KMS-11 (cell line): ENCODE measurements around the gene CDH4.

ENCODE experiments used
- H2AFZ ChIP-seq: fragments of 200-600 bp; sonication (generic); 2 replicates; pipeline ENCODE4 v1.6.1; 2016; ENCODE audit warnings: antibody characterized with exemption, mixed run types, low read depth
- H3K27ac ChIP-seq: fragments of 200-600 bp; sonication (generic); 2 replicates; pipeline ENCODE4 v1.6.1; 2016; ENCODE audit warnings: mild to moderate bottlenecking, mixed run types
- H3K27me3 ChIP-seq: fragments of 200-600 bp; sonication (generic); 2 replicates; pipeline ENCODE4 v1.6.1; 2017; ENCODE audit warnings: mild to moderate bottlenecking, low read depth, mixed run types, moderate library complexity; ENCODE audit not compliant: insufficient read depth
- H3K36me3 ChIP-seq: fragments of 200-600 bp; sonication (generic); 2 replicates; pipeline ENCODE4 v1.6.1; 2017; ENCODE audit warnings: mild to moderate bottlenecking, mixed run types; ENCODE audit not compliant: insufficient read depth
- H3K4me1 ChIP-seq: fragments of 200-600 bp; sonication (generic); 2 replicates; pipeline ENCODE4 v1.6.1; 2016; ENCODE audit warnings: mild to moderate bottlenecking, low read depth, mixed run types; ENCODE audit not compliant: poor library complexity, severe bottlenecking
- H3K4me2 ChIP-seq: fragments of 200-600 bp; sonication (generic); 2 replicates; pipeline ENCODE4 v1.7.0; 2016; ENCODE audit warnings: mild to moderate bottlenecking, mixed run types
- H3K4me3 ChIP-seq: fragments of 200-600 bp; sonication (generic); IDR thresholded peaks from 2 replicates; pipeline ENCODE4 v1.6.1; 2017; ENCODE audit warnings: low read depth, low read length, mixed read lengths; ENCODE audit not compliant: insufficient read depth
- H3K79me2 ChIP-seq: fragments of 200-600 bp; sonication (generic); 2 replicates; pipeline ENCODE4 v1.6.1; 2016; ENCODE audit warnings: low read depth, mixed run types; ENCODE audit not compliant: insufficient read depth
- H3K9ac ChIP-seq: fragments of 200-600 bp; sonication (generic); 2 replicates; pipeline ENCODE4 v1.6.1; 2016; ENCODE audit warnings: mild to moderate bottlenecking, mixed run types
- H4K20me1 ChIP-seq: fragments of 200-600 bp; sonication (generic); 2 replicates; pipeline ENCODE4 v1.6.1; 2016; ENCODE audit warnings: mild to moderate bottlenecking, mixed run types; ENCODE audit not compliant: insufficient read depth
- TF ChIP-seq, protein P1 (sequence below): fragments of 200-600 bp; sonication (generic); conservative IDR thresholded peaks from 2 replicates; pipeline ENCODE4 v1.6.1; 2017; ENCODE audit warnings: low read depth, mild to moderate bottlenecking, antibody characterized with exemption, low read length, moderate library complexity, mixed read lengths

CDH4 gene

DNA sequence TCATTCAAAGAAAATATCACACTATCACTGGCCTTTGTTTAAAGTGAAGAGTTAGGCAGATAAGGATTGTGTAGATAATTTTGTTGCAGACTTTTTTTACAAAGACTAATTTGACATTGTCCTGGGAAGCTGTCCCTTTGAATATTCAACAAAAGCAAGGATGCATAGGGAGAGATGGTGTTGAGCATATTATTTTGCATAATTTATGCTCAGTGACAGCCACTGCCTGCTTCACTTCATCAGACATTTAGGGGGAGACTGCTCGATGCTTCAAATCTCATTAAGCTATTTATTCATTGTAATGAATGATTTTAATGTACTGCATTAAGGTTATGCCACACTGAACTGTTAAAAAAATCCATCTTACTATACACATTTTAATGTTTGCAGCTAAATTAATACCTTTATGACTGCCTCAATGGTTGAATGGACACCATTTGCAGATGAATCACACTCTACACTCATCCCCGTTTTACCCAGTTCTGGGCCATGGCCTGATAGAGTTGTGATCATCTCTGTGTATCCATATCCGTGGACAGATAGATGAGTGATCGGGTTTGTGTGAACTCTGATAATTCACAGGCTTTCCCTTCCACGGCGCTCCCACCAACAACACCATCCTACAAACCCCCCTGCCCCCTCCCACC, 128.0 kb downstream of the CDH4 start:
- Histone ChIP-seq H3K4me2 (no peak overlapping the region), H3K79me2 (no peaks in the 10 kb centered on the region)
- TF ChIP-seq, protein P1, sequence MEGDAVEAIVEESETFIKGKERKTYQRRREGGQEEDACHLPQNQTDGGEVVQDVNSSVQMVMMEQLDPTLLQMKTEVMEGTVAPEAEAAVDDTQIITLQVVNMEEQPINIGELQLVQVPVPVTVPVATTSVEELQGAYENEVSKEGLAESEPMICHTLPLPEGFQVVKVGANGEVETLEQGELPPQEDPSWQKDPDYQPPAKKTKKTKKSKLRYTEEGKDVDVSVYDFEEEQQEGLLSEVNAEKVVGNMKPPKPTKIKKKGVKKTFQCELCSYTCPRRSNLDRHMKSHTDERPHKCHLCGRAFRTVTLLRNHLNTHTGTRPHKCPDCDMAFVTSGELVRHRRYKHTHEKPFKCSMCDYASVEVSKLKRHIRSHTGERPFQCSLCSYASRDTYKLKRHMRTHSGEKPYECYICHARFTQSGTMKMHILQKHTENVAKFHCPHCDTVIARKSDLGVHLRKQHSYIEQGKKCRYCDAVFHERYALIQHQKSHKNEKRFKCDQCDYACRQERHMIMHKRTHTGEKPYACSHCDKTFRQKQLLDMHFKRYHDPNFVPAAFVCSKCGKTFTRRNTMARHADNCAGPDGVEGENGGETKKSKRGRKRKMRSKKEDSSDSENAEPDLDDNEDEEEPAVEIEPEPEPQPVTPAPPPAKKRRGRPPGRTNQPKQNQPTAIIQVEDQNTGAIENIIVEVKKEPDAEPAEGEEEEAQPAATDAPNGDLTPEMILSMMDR, result no peak

DNA sequence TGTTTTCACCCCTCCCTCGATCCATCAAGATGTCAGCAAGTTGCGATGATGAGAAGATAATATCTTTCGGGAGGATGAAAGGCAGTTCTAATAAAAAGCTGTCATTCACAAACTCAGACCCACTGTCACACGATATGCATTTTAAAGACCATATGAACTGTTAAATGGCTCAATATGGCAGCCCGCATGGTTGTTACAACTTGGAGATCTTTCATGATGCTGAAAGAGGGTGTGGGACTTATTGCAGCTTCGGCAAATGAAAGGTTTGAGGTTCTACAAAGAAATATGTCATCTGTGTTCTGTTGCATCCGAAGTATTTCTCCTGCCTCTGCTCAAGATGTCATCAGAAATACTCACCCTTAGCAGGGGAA, 128.5 kb downstream of the CDH4 start:
- Histone ChIP-seq H3K4me1 (no peaks in the 10 kb centered on the region), H3K4me2 (no peak overlapping the region), H3K27ac (no peak overlapping the region), H4K20me1 (no peaks in the 10 kb centered on the region), H2AFZ (no peak overlapping the region), H3K9ac (no peak overlapping the region), H3K79me2 (no peaks in the 10 kb centered on the region), H3K4me3 (no peak overlapping the region), H3K27me3 (peaks cover 2% of the 10 kb centered on the region; the same call in 1 of the 2 replicates), H3K36me3 (no peaks in the 10 kb centered on the region)
- TF ChIP-seq, protein P1, result no peak

More for the DNA sequence above, 128.0 kb downstream of the CDH4 start:
- Histone ChIP-seq H3K27ac (no peak overlapping the region), H4K20me1 (no peaks in the 10 kb centered on the region), H2AFZ (no peak overlapping the region), H3K36me3 (no peaks in the 10 kb centered on the region), H3K4me1 (no peaks in the 10 kb centered on the region), H3K9ac (no peak overlapping the region), H3K27me3 (peaks cover 2% of the 10 kb centered on the region; the same call in 1 of the 2 replicates), H3K4me3 (no peak overlapping the region)

DNA sequence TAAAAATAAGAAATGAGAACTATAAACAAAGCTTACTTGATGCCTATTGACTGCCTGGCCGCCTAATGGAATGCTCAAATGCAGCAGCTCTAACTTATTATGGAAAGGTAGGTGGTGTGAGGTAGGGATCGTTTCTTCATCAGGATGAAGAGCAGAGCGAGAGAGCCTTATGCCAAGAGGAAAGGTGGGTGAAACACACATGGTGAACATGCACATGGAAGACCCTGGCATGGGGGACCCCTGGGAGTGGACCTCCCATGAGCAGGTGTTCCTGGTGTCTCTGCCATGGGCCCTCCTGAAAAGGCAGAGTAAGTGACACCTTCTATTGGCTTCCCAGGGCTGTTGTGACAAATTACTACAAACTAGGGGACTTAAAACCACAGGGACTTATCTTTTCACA, 130.1 kb downstream of the CDH4 start:
- H3K4me1 ChIP-seq, result no peaks in the 10 kb centered on the region

DNA sequence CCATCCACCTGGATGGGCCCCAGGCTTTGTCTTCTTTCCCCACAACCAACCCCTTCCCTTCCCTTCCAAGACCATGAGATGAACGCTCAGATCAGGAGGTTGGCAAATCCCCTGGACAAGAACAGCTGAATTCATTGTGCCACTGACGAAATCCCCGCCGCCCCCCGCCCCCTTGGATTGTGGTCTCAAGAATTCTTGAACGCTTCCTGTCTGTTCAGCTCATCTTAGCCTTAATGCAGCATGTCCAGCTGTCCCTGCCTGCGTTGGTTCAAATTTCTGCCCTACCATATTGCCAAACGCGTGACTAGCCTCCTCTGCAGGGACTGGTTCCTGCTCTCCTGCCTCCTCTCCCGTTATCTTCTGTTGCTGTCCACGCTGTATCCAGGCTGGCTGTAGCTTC, 133.2 kb downstream of the CDH4 start:
- H3K36me3 ChIP-seq, result no peaks in the 10 kb centered on the region
- H3K27ac ChIP-seq, result no peak overlapping the region
- no peak overlapping the region for H3K4me2 ChIP-seq
- no peaks in the 10 kb centered on the region for H4K20me1 ChIP-seq
- H3K4me3 ChIP-seq, result no peak overlapping the region
- TF ChIP-seq, protein P1, result no peak
- peaks cover 2% of the 10 kb centered on the region; the same call in 1 of the 2 replicates for H3K27me3 ChIP-seq
- H3K4me1 ChIP-seq, result no peaks in the 10 kb centered on the region
- no peak overlapping the region for H3K9ac ChIP-seq
- H2AFZ ChIP-seq, result no peak overlapping the region
- no peaks in the 10 kb centered on the region for H3K79me2 ChIP-seq

More for the DNA sequence above, 130.1 kb downstream of the CDH4 start:
- no peak overlapping the region for H3K27ac ChIP-seq
- peaks cover 2% of the 10 kb centered on the region; the same call in 1 of the 2 replicates for H3K27me3 ChIP-seq
- no peak overlapping the region for H3K9ac ChIP-seq
- H3K4me2 ChIP-seq, result no peak overlapping the region
- TF ChIP-seq, protein P1, result no peak
- no peaks in the 10 kb centered on the region for H4K20me1 ChIP-seq
- no peaks in the 10 kb centered on the region for H3K36me3 ChIP-seq
- no peak overlapping the region for H3K4me3 ChIP-seq
- no peak overlapping the region for H2AFZ ChIP-seq
- H3K79me2 ChIP-seq, result no peaks in the 10 kb centered on the region
